MCF 10A (cell line): ENCODE data around the gene LATS2. TPM values are rescaled to one million over a fixed set of nuclear protein-coding genes. Genes with fewer than 3 reads are reported as not detected.
"Not testable (repeated sequence)": the region's sequence is repeated elsewhere in the genome, so short reads cannot be mapped to it uniquely, and the experiment has no call there.

Experiments
- BruUV-seq: library from RNA; stranded (reverse); fragments of 400-500 nt; replicated peaks from 2 replicates; lab custom pipeline; 2021; lab: Mats Ljungman, UMichigan
- CTCF ChIA-PET: fragments of 300-600 bp; sonication (Branson Sonifier 250); formaldehyde crosslinking; extraction: SDS; loops from one replicate; lab custom pipeline; 2021; ENCODE audit warnings: antibody characterized with exemption, inconsistent platforms; lab: Yijun Ruan, JAX
- POLR2A ChIA-PET: fragments of 300-600, 350-650 bp; sonication (Branson Sonifier 250); formaldehyde crosslinking; extraction: SDS; loops from one replicate; lab custom pipeline; 2020; ENCODE audit warnings: antibody characterized with exemption, inconsistent platforms; lab: Yijun Ruan, JAX
- DNase-seq: peaks from one replicate; pipeline ENCODE4 v3.0.0-alpha.2; 2018; ENCODE audit not compliant: unreplicated experiment
- H3K27ac Mint-ChIP-seq: one replicate; pipeline ENCODE4 v1.8.0; 2022; ENCODE audit warnings: mild to moderate bottlenecking, low read depth, mixed read lengths; ENCODE audit not compliant: unreplicated experiment
- H3K27me3 Mint-ChIP-seq: one replicate; pipeline ENCODE4 v1.8.0; 2022; ENCODE audit warnings: mixed read lengths; ENCODE audit not compliant: insufficient read depth, unreplicated experiment
- H3K36me3 Mint-ChIP-seq: one replicate; pipeline ENCODE4 v1.8.0; 2022; ENCODE audit warnings: mild to moderate bottlenecking, moderate library complexity, mixed read lengths; ENCODE audit not compliant: insufficient read depth, unreplicated experiment
- H3K4me1 Mint-ChIP-seq: one replicate; pipeline ENCODE4 v1.8.0; 2022; ENCODE audit warnings: mixed read lengths; ENCODE audit not compliant: insufficient read depth, unreplicated experiment
- H3K4me3 Mint-ChIP-seq: one replicate; pipeline ENCODE4 v1.8.0; 2022; ENCODE audit warnings: mild to moderate bottlenecking, moderate library complexity, mixed read lengths; ENCODE audit not compliant: unreplicated experiment
- H3K9me3 Mint-ChIP-seq: one replicate; pipeline ENCODE4 v1.8.0; 2022; ENCODE audit warnings: mixed read lengths; ENCODE audit not compliant: unreplicated experiment
- CTCF ChIP-seq: fragments of 200-600 bp; IDR thresholded peaks from one replicate; pipeline ENCODE4 v1.8.0; 2022; ENCODE audit warnings: antibody characterized with exemption, mild to moderate bottlenecking; ENCODE audit not compliant: unreplicated experiment
- intact Hi-C: fragments of 100-400 bp; cut with micrococcal nuclease; formaldehyde crosslinking; loops from 2 replicates; pipeline ENCODE4 v1.14.1; 2022
- total RNA-seq: library from RNA; stranded (reverse); gene quantifications from 2 replicates; pipeline ENCODE4 v1.2.3, GENCODE V29; 2022

The LATS2 gene
- total RNA-seq, 1 experiment from 2014 or later = 32.3 TPM

GRCh38 chr13:20952838-20953237, 108.5 kb downstream of the LATS2 start:
- H3K27ac Mint-ChIP-seq = no peak overlapping the region
- no TSS peak for BruUV-seq
- CTCF ChIA-PET = no interaction called here

GRCh38 chr13:20948001-20948400, 113.4 kb downstream of the LATS2 start:
- H3K9me3 Mint-ChIP-seq, intact Hi-C loops, POLR2A ChIA-PET, H3K27ac Mint-ChIP-seq, DNase-seq, BruUV-seq, H3K4me3 Mint-ChIP-seq, H3K36me3 Mint-ChIP-seq: not testable (repeated sequence)
- CTCF ChIA-PET = interaction anchor here (0.6 kb wide), 1 partner anchor 18 kb away, joined by 3 read pairs; no protein-coding TSS in a partner anchor
- H3K4me1 Mint-ChIP-seq = peaks cover 13% of the 10 kb centered on the region
- H3K27me3 Mint-ChIP-seq = peaks cover 13% of the 10 kb centered on the region

More at GRCh38 chr13:20952838-20953237, 108.5 kb downstream of the LATS2 start:
- Mint-ChIP-seq H3K9me3 (no peaks in the 10 kb centered on the region), H3K4me1 (peaks cover 7% of the 10 kb centered on the region), H3K27me3 (peaks cover 13% of the 10 kb centered on the region), H3K4me3 (no peak overlapping the region), H3K36me3 (no peaks in the 10 kb centered on the region)
- POLR2A ChIA-PET = no interaction called here
- no peak for TF ChIP-seq CTCF
- intact Hi-C loops = no loop called here
- no peak for DNase-seq

- H3K4me3 Mint-ChIP-seq = no peak overlapping the region
- H3K36me3 Mint-ChIP-seq = no peaks in the 10 kb centered on the region
- no TSS peak for BruUV-seq
- ChIA-PET POLR2A (interaction anchor here (0.9 kb wide), 1 partner anchor 513 kb away, joined by 3 read pairs; the partner anchor contains the start of gene ZDHHC20), CTCF (interaction anchor here (1.2 to 2.5 kb wide), 2 partner anchors 530 to 532 kb away, joined by 3 to 5 read pairs; no protein-coding TSS in a partner anchor)
- intact Hi-C loops = no loop called here
- no peak for DNase-seq
- TF ChIP-seq CTCF = no peak
- no peaks in the 10 kb centered on the region for H3K9me3 Mint-ChIP-seq
- peaks cover 13% of the 10 kb centered on the region for H3K27me3 Mint-ChIP-seq
- peaks cover 13% of the 10 kb centered on the region for H3K4me1 Mint-ChIP-seq
- H3K27ac Mint-ChIP-seq = no peak overlapping the region
Observed at GRCh38 chr13:20945952-20946383, 115.4 kb downstream of the LATS2 start.

GRCh38 chr13:20942938-20943559, 118.3 kb downstream of the LATS2 start:
- H3K9me3 Mint-ChIP-seq = no peaks in the 10 kb centered on the region
- H3K36me3 Mint-ChIP-seq = no peaks in the 10 kb centered on the region
- DNase-seq = no peak
- no peak for TF ChIP-seq CTCF
- no peak overlapping the region for H3K4me3 Mint-ChIP-seq
- H3K4me1 Mint-ChIP-seq = peaks cover 12% of the 10 kb centered on the region
- ChIA-PET CTCF (interaction anchor here (0.6 to 3.4 kb wide), 24 partner anchors 8 to 547 kb away, joined by 3 to 27 read pairs (median 4); partner anchors contain the start of genes LATS2, MRPL57 and SKA3), POLR2A (interaction anchor here (0.9 to 1.5 kb wide), 9 partner anchors 51 to 535 kb away, joined by 3 to 6 read pairs (median 4); partner anchors contain the start of genes LATS2 and MRPL57)
- peaks cover under 1% of the 10 kb centered on the region for H3K27me3 Mint-ChIP-seq
- intact Hi-C loops = loop anchor here (1.0 to 5.0 kb wide), 6 partner anchors 118 to 1854 kb away; partner anchors contain the start of gene LATS2
- peak overlapping the region; percentile 74 for H3K27ac Mint-ChIP-seq
- no TSS peak for BruUV-seq

GRCh38 chr13:20940511-20940910, 120.9 kb downstream of the LATS2 start:
- Mint-ChIP-seq H3K27ac (peak overlapping the region; percentile 63), H3K4me1 (peaks cover 12% of the 10 kb centered on the region)
- not testable (repeated sequence) for H3K36me3 Mint-ChIP-seq, H3K4me3 Mint-ChIP-seq, DNase-seq, H3K27me3 Mint-ChIP-seq, BruUV-seq, H3K9me3 Mint-ChIP-seq
- ChIA-PET POLR2A (interaction anchor here (1.0 to 1.4 kb wide), 2 partner anchors 38 to 236 kb away, joined by 4 to 8 read pairs; partner anchors contain the start of genes MRPL57, SKA3 and XPO4), CTCF (interaction anchor here (0.6 to 1.7 kb wide), 5 partner anchors 17 to 1796 kb away, joined by 3 to 4 read pairs (median 3); no protein-coding TSS in a partner anchor)
- intact Hi-C loops = loop anchor here (5.0 kb wide), 1 partner anchor 1857 kb away; no protein-coding TSS in a partner anchor
